Osteocyte (in vitro differentiated cells): ENCODE results near the gene ASB2. TPM values are rescaled to one million over a fixed set of nuclear protein-coding genes. Genes with fewer than 3 reads are reported as not detected.

ENCODE experiments used
- DNase-seq: peaks from one replicate; pipeline ENCODE4 v3.0.0; 2021; ENCODE audit warnings: mixed read lengths; ENCODE audit not compliant: unreplicated experiment; ENCODE audit errors: extremely low spot score
- H3K27ac Mint-ChIP-seq: one replicate; pipeline ENCODE4 v1.8.0; 2021; ENCODE audit warnings: mild to moderate bottlenecking, mixed read lengths; ENCODE audit not compliant: unreplicated experiment
- H3K27me3 Mint-ChIP-seq: one replicate; pipeline ENCODE4 v1.8.0; 2021; ENCODE audit warnings: mixed read lengths; ENCODE audit not compliant: unreplicated experiment
- H3K36me3 Mint-ChIP-seq: one replicate; pipeline ENCODE4 v1.8.0; 2021; ENCODE audit warnings: mixed read lengths; ENCODE audit not compliant: unreplicated experiment
- H3K4me1 Mint-ChIP-seq: one replicate; pipeline ENCODE4 v1.8.0; 2021; ENCODE audit warnings: mixed read lengths; ENCODE audit not compliant: unreplicated experiment
- H3K4me3 Mint-ChIP-seq: one replicate; pipeline ENCODE4 v1.8.0; 2021; ENCODE audit warnings: mild to moderate bottlenecking, moderate library complexity, mixed read lengths; ENCODE audit not compliant: unreplicated experiment
- H3K9me3 Mint-ChIP-seq: one replicate; pipeline ENCODE4 v1.8.0; 2021; ENCODE audit warnings: mixed read lengths; ENCODE audit not compliant: unreplicated experiment
- CTCF ChIP-seq: fragments of 200-600 bp; sonication (generic); IDR thresholded peaks from 2 replicates; pipeline ENCODE4 v1.5.0; 2021; ENCODE audit warnings: antibody characterized with exemption, mild to moderate bottlenecking, moderate library complexity
- total RNA-seq: library from RNA; stranded (reverse); gene quantifications from 2 replicates; pipeline ENCODE4 v1.2.1, GENCODE V29; 2021

Gene ASB2
- total RNA-seq, 1 donor from 2014 or later = 0.38 TPM

DNA sequence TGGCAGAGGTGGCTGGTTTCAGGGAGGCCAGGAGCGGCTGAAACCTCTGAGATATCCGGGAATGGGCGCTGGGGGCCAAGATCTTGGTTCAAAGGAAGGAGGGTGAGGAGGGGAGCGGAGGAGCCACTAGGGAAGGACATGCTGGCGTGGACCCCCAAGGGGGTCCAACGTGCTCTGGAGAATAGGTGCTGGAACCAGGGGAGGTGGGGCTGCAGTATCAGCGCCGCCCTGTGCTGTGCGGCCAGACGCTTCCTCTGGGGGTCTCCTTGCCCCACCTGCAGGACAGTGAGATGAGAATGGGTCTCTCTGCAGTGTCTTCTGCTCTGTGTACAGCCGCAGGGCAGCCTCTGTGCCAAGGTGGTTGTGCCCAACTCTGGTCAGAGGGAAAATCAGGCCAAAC lies 46.7 kb downstream of the ASB2 start:
- no peaks in the 10 kb centered on the region for H3K9me3 Mint-ChIP-seq
- TF ChIP-seq CTCF = no peak
- H3K27me3 Mint-ChIP-seq = peaks cover 22% of the 10 kb centered on the region
- no peaks in the 10 kb centered on the region for H3K4me1 Mint-ChIP-seq
- H3K27ac Mint-ChIP-seq = no peak overlapping the region
- no peak overlapping the region for H3K4me3 Mint-ChIP-seq
- no peak for DNase-seq
- no peaks in the 10 kb centered on the region for H3K36me3 Mint-ChIP-seq

DNA sequence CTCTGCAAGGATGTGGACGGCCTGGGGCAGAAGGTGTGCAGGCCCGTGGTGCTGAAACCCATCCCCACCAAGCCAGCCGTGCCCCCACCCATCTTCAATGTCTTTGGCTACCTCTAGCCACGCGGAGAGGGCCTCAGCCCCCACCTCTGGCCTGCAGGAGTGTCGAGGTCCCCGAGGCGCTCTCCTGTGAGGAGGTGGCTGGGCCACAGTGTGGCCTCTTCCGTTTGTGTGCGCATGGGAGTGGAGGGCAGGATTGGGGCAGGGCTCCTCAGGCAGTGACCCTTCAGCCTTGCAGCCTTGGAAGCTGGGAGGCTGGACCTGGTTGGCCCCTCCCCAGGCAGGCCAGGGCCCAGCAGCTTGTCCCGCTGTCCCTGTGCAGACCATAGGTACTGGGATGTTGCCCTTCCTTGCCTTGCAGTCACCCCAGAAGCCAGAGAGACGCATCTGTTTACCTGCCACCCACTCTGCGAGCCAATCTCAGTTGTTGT lies 47.3 kb downstream of the ASB2 start:
- Mint-ChIP-seq H3K9me3 (no peaks in the 10 kb centered on the region), H3K27ac (no peak overlapping the region), H3K36me3 (no peaks in the 10 kb centered on the region), H3K4me1 (no peaks in the 10 kb centered on the region), H3K27me3 (peaks cover 17% of the 10 kb centered on the region), H3K4me3 (no peak overlapping the region)
- TF ChIP-seq CTCF = no peak
- DNase-seq = no peak

DNA sequence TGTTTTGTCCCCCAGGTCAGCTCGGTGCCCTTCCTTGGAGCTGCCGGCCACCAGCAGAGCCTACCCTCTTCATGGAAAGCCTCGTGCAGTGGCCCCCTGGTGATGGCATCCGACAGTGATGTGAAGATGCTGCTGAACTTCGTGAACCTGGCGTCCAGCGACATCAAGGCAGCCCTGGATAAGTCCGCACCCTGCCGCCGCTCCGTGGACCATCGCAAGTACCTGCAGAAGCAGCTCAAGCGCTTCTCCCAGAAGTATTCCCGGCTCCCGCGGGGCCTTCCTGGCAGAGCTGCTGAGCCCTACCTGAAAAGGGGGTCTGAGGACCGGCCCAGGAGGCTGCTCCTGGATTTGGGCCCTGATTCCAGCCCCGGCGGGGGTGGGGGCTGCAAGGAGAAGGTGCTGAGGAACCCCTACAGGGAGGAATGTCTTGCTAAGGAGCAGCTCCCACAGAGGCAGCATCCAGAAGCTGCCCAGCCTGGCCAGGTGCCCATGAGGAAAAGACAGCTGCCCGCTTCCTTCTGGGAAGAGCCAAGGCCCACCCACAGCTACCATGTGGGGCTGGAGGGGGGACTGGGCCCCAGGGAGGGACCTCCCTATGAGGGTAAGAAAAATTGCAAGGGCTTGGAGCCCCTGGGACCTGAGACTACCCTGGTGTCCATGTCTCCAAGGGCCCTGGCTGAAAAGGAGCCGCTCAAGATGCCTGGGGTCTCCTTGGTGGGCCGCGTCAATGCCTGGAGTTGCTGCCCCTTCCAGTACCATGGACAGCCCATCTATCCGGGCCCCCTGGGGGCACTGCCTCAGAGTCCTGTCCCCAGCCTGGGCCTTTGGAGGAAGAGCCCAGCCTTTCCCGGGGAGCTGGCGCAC lies 48.0 kb downstream of the ASB2 start:
- DNase-seq = no peak
- H3K4me1 Mint-ChIP-seq = no peaks in the 10 kb centered on the region

GRCh38 chr14:93927800-93928145 lies 48.6 kb downstream of the ASB2 start:
- no peak overlapping the region for H3K4me3 Mint-ChIP-seq
- TF ChIP-seq CTCF = no peak

More for the DNA sequence above, 48.0 kb downstream of the ASB2 start:
- Mint-ChIP-seq H3K9me3 (no peaks in the 10 kb centered on the region), H3K4me3 (no peak overlapping the region), H3K36me3 (no peaks in the 10 kb centered on the region), H3K27me3 (peaks cover 16% of the 10 kb centered on the region), H3K27ac (no peak overlapping the region)
- TF ChIP-seq CTCF = no peak

DNA sequence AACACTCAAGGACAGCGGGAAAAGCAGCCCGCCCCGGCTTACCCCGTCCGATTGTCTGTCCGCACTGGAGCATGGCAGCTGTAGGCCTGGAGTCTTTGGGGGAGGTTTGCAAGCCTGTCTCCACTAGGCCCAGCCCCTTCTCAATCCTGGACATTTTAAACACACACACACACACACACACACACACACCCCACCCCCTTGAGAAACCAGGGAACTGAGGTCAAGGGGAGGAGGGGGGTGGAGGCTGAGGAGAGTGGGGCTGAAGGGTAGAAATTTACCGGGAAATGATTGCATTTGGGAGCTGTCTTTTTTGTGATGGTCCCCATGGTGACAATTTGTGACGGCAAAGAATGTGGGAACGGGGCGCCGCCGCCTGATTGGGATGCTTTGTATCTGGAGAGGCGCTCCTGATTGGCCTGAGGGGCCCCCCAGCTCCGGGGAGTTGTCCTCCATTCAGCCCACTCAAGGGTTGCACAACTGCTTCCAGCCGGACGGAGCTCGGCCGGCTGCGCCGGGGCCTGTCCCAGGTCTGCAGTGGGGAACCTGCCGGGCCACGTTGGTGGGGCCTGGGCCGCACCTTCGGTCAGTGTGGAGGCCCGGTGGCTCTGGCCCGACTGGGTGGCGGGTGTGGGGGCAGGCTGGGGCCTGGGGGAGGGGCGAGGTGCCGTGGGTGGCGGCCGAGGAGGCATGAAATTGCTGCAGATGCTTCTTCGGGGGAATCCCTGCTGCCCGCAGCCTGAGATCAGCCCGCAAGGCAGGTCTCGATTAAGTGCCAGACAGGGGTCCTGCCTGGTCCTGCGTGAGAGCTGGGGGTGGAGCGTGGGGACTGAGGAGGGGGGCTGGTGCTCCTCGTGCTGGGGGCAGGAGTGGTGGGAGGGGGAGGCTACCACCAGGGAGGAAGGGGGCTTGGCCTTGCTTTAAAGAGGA lies 49.2 kb downstream of the ASB2 start, which contains the start of gene FAM181A:
FAM181A (plus strand) TSS at position 472 of the 927 bp plus-strand sequence. CDS start 942 bp downstream, outside the sequence.
- Mint-ChIP-seq H3K27ac (no peak within 1 kb of the TSS), H3K27me3 (peaks cover 16% of the 10 kb centered on the region), H3K4me3 (no peak within 1 kb of the TSS), H3K36me3 (no peaks in the 10 kb centered on the region), H3K9me3 (no peaks in the 10 kb centered on the region), H3K4me1 (no peaks in the 10 kb centered on the region)
- no peak for TF ChIP-seq CTCF
- DNase-seq = no peak

More at GRCh38 chr14:93927800-93928145, 48.6 kb downstream of the ASB2 start:
- no peak for DNase-seq
- H3K27ac Mint-ChIP-seq = no peak overlapping the region
- H3K36me3 Mint-ChIP-seq = no peaks in the 10 kb centered on the region
- H3K4me1 Mint-ChIP-seq = no peaks in the 10 kb centered on the region
- H3K27me3 Mint-ChIP-seq = peaks cover 16% of the 10 kb centered on the region
- H3K9me3 Mint-ChIP-seq = no peaks in the 10 kb centered on the region
